Sigmoid colon (tissue), 4 donors: ENCODE data around the gene USP17L30.

Experiments used
- EP300 ChIP-seq, 4 donors: sonication (generic); formaldehyde crosslinking; IDR thresholded peaks; one replicate each; pipeline ENCODE4 v1.6.1; 2017; ENCODE audit warnings: antibody characterized with exemption in 4 of 4
- POLR2A ChIP-seq, 2 donors: fragments of 450-650 bp; IDR thresholded peaks; one replicate each; pipeline ENCODE4 v1.6.1; 2016; ENCODE audit warnings: antibody characterized with exemption in 2 of 2, mild to moderate bottlenecking in 2 of 2, moderate library complexity in 2 of 2
- TF ChIP-seq, protein P1 (sequence below), 4 experiments: fragments of 450-650 bp in 3 of 4; fragments of 200-600 bp in 1 of 4; IDR thresholded peaks; one replicate each; pipeline ENCODE4 v1.5.1; 2016 to 2019; ENCODE audit warnings: antibody characterized with exemption in 4 of 4, mild to moderate bottlenecking in 3 of 4, moderate library complexity in 2 of 4

DNA sequence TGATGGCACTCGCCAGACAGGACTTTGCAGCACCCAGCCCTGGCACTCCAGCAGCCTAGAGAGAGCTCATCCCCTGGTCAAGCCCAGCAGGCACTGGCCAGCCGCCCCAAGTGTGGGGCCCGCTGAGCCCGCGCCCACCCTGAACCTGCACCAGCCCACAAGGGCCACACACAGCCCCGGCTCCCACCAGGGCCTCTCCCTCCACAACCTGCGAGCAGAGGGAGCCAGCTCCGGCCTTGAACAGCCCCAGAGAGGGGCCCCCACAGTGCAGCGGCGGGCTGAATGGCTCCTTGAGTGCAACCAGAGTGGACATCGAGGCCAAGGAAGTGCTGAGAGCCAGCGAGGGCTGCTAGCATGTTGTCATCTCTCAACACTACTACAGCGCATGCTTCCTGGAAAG is 46.9 kb downstream of the USP17L30 start:
- TF ChIP-seq, protein P1, sequence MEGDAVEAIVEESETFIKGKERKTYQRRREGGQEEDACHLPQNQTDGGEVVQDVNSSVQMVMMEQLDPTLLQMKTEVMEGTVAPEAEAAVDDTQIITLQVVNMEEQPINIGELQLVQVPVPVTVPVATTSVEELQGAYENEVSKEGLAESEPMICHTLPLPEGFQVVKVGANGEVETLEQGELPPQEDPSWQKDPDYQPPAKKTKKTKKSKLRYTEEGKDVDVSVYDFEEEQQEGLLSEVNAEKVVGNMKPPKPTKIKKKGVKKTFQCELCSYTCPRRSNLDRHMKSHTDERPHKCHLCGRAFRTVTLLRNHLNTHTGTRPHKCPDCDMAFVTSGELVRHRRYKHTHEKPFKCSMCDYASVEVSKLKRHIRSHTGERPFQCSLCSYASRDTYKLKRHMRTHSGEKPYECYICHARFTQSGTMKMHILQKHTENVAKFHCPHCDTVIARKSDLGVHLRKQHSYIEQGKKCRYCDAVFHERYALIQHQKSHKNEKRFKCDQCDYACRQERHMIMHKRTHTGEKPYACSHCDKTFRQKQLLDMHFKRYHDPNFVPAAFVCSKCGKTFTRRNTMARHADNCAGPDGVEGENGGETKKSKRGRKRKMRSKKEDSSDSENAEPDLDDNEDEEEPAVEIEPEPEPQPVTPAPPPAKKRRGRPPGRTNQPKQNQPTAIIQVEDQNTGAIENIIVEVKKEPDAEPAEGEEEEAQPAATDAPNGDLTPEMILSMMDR (IDR thresholded peaks at IDR 0.05): no peak
- TF ChIP-seq POLR2A (IDR thresholded peaks at IDR 0.05): no peak
- no peak for TF ChIP-seq EP300 (IDR thresholded peaks at IDR 0.05)
